ENCODE measurements around the gene PTPRN2. TPM values are rescaled to one million over a fixed set of nuclear protein-coding genes. Genes with fewer than 3 reads are reported as not detected.

The PTPRN2 gene
- total RNA-seq, 2 experiments from 2014 or later: 0.70 TPM; not detected in 1

- intact Hi-C loops (cut with micrococcal nuclease; ENCODE audit: unreplicated experiment): no loop called here
Observed at GRCh38 chr7:158562517-158562916, 25.1 kb downstream of the PTPRN2 start.

GRCh38 chr7:158561659-158562058 is 26.0 kb downstream of the PTPRN2 start:
- no peak overlapping the region for H3K4me3 ChIP-seq (ENCODE audit: low read depth, low read length, poor library complexity, severe bottlenecking)
- TF ChIP-seq CTCF (conservative IDR thresholded peaks at IDR 0.05; ENCODE audit: low read length) (no peak), EZH2phosphoT487 (IDR thresholded peaks at IDR 0.05; ENCODE audit: borderline replicate concordance, low read depth, low read length) (no peak)
- H3K9me2 ChIP-seq (ENCODE audit: insufficient read depth, low read length): no peaks in the 10 kb centered on the region
- no peak for DNase-seq (ENCODE audit: low spot score)
- CTCF ChIA-PET (ENCODE audit: unreplicated experiment): no interaction called here
- no peak overlapping the region for H3K27ac ChIP-seq (ENCODE audit: low read depth, low read length, poor library complexity, severe bottlenecking)
- BruUV-seq (replicated peaks): no TSS peak
- POLR2A ChIA-PET: interaction anchor here (0.5 kb wide), 1 partner anchor 21 kb away, joined by 4 read pairs; no protein-coding TSS in a partner anchor
- no peak overlapping the region for H2AFZ ChIP-seq (ENCODE audit: low read length)
- no peaks in the 10 kb centered on the region for H4K20me1 ChIP-seq (ENCODE audit: insufficient read depth, low read length)
- no peaks in the 10 kb centered on the region for H3K79me2 ChIP-seq (ENCODE audit: insufficient read depth, low read depth, low read length)
- no peaks in the 10 kb centered on the region for H3K4me1 ChIP-seq (ENCODE audit: insufficient read depth, low read length, poor library complexity, severe bottlenecking)
- H3K4me2 ChIP-seq (ENCODE audit: low read length): no peak overlapping the region
- H3K9me3 ChIP-seq (ENCODE audit: low read length): no peaks in the 10 kb centered on the region
- intact Hi-C loops (cut with micrococcal nuclease; ENCODE audit: unreplicated experiment): no loop called here
- H3K36me3 ChIP-seq (ENCODE audit: insufficient read depth, low read length): no peaks in the 10 kb centered on the region

More at GRCh38 chr7:158562517-158562916, 25.1 kb downstream of the PTPRN2 start:
- no TSS peak for BruUV-seq (replicated peaks)
- no peak for DNase-seq (ENCODE audit: low spot score)
- Histone ChIP-seq H3K9me2 (ENCODE audit: insufficient read depth, low read length) (no peaks in the 10 kb centered on the region), H2AFZ (ENCODE audit: low read length) (no peak overlapping the region), H3K27ac (ENCODE audit: low read depth, low read length, poor library complexity, severe bottlenecking) (no peak overlapping the region), H4K20me1 (ENCODE audit: insufficient read depth, low read length) (no peaks in the 10 kb centered on the region), H3K4me2 (ENCODE audit: low read length) (no peak overlapping the region), H3K9me3 (ENCODE audit: low read length) (no peaks in the 10 kb centered on the region), H3K79me2 (ENCODE audit: insufficient read depth, low read depth, low read length) (no peaks in the 10 kb centered on the region), H3K4me1 (ENCODE audit: insufficient read depth, low read length, poor library complexity, severe bottlenecking) (no peaks in the 10 kb centered on the region), H3K4me3 (ENCODE audit: low read depth, low read length, poor library complexity, severe bottlenecking) (no peak overlapping the region), H3K36me3 (ENCODE audit: insufficient read depth, low read length) (no peaks in the 10 kb centered on the region)
- no peak for TF ChIP-seq CTCF (conservative IDR thresholded peaks at IDR 0.05; ENCODE audit: low read length)
- TF ChIP-seq EZH2phosphoT487 (IDR thresholded peaks at IDR 0.05; ENCODE audit: borderline replicate concordance, low read depth, low read length): no peak
- CTCF ChIA-PET (ENCODE audit: unreplicated experiment): no interaction called here
- POLR2A ChIA-PET: interaction anchor here (0.5 kb wide), 1 partner anchor 20 kb away, joined by 4 read pairs; no protein-coding TSS in a partner anchor

- no peak for TF ChIP-seq CTCF (conservative IDR thresholded peaks at IDR 0.05; ENCODE audit: low read length)
- no peaks in the 10 kb centered on the region for H4K20me1 ChIP-seq (ENCODE audit: insufficient read depth, low read length)
Observed at GRCh38 chr7:158560386-158560785, 27.2 kb downstream of the PTPRN2 start.

More at GRCh38 chr7:158560386-158560785, 27.2 kb downstream of the PTPRN2 start:
- no peak overlapping the region for H3K4me2 ChIP-seq (ENCODE audit: low read length)
- CTCF ChIA-PET (ENCODE audit: unreplicated experiment): no interaction called here
- no TSS peak for BruUV-seq (replicated peaks)
- intact Hi-C loops (cut with micrococcal nuclease; ENCODE audit: unreplicated experiment): no loop called here
- H3K9me2 ChIP-seq (ENCODE audit: insufficient read depth, low read length): no peaks in the 10 kb centered on the region
- H3K4me1 ChIP-seq (ENCODE audit: insufficient read depth, low read length, poor library complexity, severe bottlenecking): no peaks in the 10 kb centered on the region
- no peak overlapping the region for H3K4me3 ChIP-seq (ENCODE audit: low read depth, low read length, poor library complexity, severe bottlenecking)
- no peak overlapping the region for H3K27ac ChIP-seq (ENCODE audit: low read depth, low read length, poor library complexity, severe bottlenecking)
- H3K9me3 ChIP-seq (ENCODE audit: low read length): no peaks in the 10 kb centered on the region
- H2AFZ ChIP-seq (ENCODE audit: low read length): no peak overlapping the region
- H3K36me3 ChIP-seq (ENCODE audit: insufficient read depth, low read length): no peaks in the 10 kb centered on the region
- no peak for DNase-seq (ENCODE audit: low spot score)
- POLR2A ChIA-PET: no interaction called here
- no peaks in the 10 kb centered on the region for H3K79me2 ChIP-seq (ENCODE audit: insufficient read depth, low read depth, low read length)

Data from OCI-LY7 (cell line).